Measurements from ENCODE around the gene KYAT1.

GRCh38 chr9:128881884-128882676 lies at the start of gene KYAT1, which contains the start of gene LRRC8A:
- TF ChIP-seq CTCF (IDR thresholded peaks at IDR 0.05) = peak in 1 of 6 experiments; percentile 35
- TF ChIP-seq POLR2A (IDR thresholded peaks at IDR 0.05) = peak in 3 of 4 donors; percentile 52 to 95 (median 92)
